Right kidney (tissue), 1 donor: ENCODE data around the gene SFT2D1.

ENCODE experiments used
- DNase-seq: peaks from one replicate; pipeline ENCODE4 v3.0.0-alpha.2; 2016

Gene SFT2D1

GRCh38 chr6:166308033-166308768 is 34.1 kb downstream of the SFT2D1 start, which contains the start of gene PRR18:
Gene PRR18, minus strand, starts transcription at chr6:166308392. Its CDS starts 250 bp downstream, at chr6:166308142.
- peak; percentile 72 for DNase-seq

- DNase-seq = peak; percentile 69
Observed at GRCh38 chr6:166307082-166308032, 35.0 kb downstream of the SFT2D1 start.

GRCh38 chr6:166306378-166307081 is 35.8 kb downstream of the SFT2D1 start:
- DNase-seq = peak; percentile 22

DNA sequence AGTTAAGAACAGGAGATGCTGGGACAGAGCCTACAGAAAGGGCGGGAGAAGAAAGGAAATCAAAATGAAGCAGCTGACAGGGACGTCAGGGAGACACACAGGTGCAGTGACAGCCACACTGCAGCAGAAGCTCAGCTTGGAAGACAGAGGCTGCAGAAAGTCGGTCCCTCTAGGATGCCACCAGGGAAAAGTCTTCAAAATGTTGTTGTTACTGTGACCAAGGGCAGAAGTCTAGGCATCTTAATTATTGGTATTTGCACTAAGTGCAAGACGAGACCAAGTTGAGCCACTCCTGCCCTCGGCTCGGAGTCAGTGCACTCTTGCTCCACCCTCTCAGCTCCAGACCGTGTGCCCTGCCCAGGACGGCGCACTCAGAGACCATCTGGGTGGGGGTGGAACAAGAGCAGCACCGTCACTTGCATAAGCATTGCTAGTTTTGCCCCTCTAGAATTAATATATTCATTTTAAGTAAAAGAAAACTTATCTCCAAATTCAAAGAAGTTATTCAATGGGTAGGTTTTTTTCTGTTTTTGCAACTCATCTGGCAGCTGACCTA is 36.7 kb downstream of the SFT2D1 start:
- DNase-seq = no peak

- DNase-seq = no peak
Observed at GRCh38 chr6:166304106-166304505, 38.2 kb downstream of the SFT2D1 start.

DNA sequence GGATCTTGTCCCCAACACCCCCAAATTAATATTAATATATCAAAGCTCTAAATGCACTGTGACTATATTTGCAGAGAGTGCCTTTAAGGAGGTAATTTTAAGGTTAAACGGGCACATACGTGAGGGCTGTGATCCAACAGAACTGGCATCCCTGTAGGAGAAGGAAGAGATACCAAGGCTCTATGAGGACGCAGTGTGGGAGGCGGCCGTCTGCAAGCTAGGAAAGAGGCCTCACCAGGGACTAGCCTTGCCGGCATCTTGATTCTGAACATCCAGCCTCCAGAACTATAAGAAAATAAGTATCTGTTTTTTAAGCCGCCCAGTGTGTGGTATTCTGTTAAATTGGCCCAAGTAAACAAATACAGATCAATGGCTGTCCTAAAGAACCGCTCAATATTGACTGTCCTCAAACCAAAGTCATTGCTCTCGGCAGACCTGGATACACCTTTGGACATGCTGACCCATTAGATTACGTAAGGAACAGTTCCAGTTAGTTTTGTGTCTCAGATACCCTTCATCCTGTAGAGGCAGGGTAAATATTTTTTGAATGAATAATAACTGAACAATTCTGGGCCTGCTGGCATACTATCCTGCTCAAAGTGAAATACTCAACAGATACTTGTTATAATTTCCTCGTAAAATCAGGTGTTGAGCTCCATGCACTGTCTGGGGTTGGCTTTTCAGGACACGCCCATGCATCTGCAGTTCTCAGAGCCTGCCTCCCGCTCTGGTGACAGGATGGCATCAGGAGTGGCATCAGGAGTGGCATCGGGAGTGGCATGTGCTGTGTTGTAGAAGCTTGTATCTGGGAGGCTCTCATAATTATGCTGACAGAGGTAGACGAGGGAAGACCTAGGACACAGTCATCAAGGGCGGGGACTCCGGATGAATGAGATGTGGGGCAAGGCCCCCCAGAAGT is 40.5 kb downstream of the SFT2D1 start:
- DNase-seq = no peak

- no peak for DNase-seq
Observed at GRCh38 chr6:166300357-166300987, 41.9 kb downstream of the SFT2D1 start.

GRCh38 chr6:166297606-166298005 is 44.7 kb downstream of the SFT2D1 start:
- DNase-seq = no peak

- no peak for DNase-seq
Observed at GRCh38 chr6:166296035-166296883, 46.1 kb downstream of the SFT2D1 start.

- DNase-seq = no peak
Observed at GRCh38 chr6:166293731-166294584, 48.4 kb downstream of the SFT2D1 start.

DNA sequence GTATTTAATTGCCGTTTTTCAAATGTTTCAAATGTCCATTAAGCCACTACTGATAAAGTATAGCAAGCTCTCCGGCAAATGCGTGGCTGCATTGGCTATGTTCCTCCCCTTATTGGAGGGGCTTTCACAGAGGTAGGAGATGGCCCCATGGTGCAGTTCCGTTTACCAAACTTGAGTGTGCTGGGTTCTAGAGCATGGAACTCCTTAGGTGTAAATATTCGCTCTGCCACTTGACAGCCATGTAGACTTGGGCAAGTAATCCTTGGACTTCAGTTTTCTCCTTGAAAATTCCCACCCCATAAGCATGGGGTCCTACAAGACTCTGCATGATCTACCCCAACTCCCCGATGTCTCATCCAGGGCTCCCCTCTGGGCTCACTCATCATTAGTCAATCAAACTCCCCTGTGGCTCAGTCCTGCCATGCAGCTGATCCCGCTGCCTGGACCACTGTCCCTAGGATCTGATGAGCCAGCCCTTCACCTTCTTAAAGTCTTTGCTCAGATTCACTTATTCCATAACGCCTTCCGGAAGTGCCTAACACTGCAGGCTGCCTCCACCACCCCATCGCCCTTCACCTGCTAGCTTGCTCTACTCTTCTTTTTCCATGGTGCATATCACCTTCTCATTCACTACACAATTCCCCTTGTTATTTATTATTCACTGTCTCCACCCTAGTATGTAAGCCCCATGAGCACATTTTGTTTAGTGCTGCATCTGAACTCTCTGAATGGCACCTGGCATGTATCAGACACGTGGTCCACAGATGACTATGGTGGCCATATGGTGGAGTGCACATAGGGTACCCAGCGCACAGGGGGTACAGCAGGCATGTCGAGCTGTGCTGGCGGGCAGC is 52.9 kb downstream of the SFT2D1 start:
- DNase-seq = no peak

GRCh38 chr6:166286839-166287271 is 55.5 kb downstream of the SFT2D1 start:
- DNase-seq = peak; percentile 21

GRCh38 chr6:166285233-166285632 is 57.1 kb downstream of the SFT2D1 start:
- DNase-seq = no peak

DNA sequence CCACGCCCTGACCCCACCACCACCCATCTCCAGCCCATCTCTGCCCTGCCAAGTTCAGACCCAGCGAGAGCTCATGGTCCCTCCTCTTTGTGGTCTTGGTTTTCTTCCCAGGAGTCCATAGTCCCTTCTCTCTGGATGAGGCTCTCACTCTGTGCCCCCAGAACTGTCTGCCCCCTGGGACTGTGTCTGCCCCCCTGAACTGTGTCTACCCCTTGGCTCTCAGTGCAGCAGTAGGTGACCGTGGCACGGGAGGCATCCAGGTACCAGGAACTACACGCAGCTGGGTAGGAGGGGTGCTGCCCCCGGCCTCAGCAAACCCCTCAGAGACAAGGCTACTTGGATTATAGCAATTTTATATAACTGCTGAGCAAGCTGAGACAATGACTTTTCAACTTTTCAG is 57.7 kb downstream of the SFT2D1 start:
- DNase-seq = no peak

DNA sequence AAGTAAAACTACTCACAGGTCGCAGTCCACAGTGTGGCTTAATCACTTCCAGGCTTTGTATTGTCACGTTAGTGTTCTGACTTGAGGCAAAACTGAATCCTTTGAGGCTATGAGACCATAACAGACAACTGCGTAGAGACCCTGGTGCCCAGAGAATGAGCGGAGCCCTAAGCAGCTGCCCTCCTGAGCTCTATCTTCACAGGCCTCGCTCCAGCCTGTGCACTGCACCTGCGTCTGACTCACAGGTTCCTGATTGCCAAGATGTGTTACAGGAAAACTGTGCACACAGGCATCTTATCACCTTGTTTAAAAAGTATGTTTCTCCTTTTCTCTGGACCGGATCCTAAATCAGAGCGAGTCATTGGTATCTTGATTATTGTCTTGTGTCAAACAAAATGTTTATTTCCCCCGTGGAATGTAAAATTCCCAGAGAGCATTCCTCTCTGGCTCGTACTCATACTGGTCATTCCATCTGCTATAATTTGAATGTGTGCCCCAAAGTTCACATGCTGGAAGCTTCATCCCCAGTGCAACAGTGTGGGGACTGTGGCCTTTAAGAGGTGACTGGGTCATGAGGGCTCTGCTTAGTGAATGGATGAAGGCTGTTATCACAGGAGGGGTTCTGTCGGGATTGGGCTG is 59.8 kb downstream of the SFT2D1 start:
- no peak for DNase-seq

DNA sequence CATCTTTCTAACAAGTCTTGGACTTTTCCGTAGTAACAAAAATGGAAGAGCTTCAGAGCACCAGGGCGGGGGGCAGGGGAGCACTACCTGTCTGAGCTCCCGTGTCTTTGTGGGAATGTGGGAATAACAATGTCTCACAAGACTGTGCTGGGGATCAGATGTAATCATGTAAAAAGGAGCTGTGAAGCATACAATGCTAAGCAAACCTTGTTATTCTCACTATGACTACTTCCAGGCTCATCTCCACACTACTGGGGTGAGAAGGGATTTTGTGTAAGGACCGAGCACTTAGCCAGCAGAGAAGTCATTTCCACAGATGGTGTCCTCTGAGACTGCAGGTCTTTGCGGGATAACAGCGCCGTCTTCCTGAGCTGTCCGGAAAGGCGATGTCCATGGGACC is 61.2 kb downstream of the SFT2D1 start:
- DNase-seq = no peak

DNA sequence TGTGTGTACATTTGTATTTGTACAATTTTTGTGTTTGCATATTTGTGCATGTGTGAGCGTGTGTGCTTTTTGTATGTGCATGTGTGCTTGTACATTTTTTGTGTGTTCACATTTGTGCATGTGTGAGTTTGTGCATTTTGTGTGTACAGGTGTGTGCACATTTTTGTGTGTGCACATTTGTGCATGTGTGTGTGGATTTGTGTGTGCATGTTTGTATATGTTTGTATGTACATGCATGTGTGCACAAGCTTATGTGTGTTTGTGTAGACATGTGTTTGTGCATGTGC is 63.0 kb downstream of the SFT2D1 start:
- DNase-seq = no peak
